ENCODE measurements around the gene NEBL.

DNA sequence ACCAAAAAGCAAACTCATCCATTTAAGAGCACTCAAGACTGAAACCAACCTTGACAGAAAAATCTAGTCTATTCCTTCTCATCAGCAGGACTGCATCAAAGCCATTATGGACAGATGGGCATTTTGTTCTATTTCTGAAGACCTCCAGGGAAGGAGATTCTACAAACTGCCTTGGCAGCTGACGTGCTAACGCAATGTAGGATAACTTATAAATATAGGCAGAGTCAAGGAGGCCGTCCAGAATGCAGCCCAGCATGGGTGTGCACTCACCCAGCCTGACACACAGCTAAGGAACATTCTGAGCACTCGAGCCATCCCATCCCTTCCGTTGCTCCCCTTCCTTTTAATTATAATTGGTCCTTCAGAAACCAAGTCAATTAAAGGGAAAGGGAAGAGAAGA is 25.3 kb upstream of the NEBL start:
- TF ChIP-seq, protein P1, sequence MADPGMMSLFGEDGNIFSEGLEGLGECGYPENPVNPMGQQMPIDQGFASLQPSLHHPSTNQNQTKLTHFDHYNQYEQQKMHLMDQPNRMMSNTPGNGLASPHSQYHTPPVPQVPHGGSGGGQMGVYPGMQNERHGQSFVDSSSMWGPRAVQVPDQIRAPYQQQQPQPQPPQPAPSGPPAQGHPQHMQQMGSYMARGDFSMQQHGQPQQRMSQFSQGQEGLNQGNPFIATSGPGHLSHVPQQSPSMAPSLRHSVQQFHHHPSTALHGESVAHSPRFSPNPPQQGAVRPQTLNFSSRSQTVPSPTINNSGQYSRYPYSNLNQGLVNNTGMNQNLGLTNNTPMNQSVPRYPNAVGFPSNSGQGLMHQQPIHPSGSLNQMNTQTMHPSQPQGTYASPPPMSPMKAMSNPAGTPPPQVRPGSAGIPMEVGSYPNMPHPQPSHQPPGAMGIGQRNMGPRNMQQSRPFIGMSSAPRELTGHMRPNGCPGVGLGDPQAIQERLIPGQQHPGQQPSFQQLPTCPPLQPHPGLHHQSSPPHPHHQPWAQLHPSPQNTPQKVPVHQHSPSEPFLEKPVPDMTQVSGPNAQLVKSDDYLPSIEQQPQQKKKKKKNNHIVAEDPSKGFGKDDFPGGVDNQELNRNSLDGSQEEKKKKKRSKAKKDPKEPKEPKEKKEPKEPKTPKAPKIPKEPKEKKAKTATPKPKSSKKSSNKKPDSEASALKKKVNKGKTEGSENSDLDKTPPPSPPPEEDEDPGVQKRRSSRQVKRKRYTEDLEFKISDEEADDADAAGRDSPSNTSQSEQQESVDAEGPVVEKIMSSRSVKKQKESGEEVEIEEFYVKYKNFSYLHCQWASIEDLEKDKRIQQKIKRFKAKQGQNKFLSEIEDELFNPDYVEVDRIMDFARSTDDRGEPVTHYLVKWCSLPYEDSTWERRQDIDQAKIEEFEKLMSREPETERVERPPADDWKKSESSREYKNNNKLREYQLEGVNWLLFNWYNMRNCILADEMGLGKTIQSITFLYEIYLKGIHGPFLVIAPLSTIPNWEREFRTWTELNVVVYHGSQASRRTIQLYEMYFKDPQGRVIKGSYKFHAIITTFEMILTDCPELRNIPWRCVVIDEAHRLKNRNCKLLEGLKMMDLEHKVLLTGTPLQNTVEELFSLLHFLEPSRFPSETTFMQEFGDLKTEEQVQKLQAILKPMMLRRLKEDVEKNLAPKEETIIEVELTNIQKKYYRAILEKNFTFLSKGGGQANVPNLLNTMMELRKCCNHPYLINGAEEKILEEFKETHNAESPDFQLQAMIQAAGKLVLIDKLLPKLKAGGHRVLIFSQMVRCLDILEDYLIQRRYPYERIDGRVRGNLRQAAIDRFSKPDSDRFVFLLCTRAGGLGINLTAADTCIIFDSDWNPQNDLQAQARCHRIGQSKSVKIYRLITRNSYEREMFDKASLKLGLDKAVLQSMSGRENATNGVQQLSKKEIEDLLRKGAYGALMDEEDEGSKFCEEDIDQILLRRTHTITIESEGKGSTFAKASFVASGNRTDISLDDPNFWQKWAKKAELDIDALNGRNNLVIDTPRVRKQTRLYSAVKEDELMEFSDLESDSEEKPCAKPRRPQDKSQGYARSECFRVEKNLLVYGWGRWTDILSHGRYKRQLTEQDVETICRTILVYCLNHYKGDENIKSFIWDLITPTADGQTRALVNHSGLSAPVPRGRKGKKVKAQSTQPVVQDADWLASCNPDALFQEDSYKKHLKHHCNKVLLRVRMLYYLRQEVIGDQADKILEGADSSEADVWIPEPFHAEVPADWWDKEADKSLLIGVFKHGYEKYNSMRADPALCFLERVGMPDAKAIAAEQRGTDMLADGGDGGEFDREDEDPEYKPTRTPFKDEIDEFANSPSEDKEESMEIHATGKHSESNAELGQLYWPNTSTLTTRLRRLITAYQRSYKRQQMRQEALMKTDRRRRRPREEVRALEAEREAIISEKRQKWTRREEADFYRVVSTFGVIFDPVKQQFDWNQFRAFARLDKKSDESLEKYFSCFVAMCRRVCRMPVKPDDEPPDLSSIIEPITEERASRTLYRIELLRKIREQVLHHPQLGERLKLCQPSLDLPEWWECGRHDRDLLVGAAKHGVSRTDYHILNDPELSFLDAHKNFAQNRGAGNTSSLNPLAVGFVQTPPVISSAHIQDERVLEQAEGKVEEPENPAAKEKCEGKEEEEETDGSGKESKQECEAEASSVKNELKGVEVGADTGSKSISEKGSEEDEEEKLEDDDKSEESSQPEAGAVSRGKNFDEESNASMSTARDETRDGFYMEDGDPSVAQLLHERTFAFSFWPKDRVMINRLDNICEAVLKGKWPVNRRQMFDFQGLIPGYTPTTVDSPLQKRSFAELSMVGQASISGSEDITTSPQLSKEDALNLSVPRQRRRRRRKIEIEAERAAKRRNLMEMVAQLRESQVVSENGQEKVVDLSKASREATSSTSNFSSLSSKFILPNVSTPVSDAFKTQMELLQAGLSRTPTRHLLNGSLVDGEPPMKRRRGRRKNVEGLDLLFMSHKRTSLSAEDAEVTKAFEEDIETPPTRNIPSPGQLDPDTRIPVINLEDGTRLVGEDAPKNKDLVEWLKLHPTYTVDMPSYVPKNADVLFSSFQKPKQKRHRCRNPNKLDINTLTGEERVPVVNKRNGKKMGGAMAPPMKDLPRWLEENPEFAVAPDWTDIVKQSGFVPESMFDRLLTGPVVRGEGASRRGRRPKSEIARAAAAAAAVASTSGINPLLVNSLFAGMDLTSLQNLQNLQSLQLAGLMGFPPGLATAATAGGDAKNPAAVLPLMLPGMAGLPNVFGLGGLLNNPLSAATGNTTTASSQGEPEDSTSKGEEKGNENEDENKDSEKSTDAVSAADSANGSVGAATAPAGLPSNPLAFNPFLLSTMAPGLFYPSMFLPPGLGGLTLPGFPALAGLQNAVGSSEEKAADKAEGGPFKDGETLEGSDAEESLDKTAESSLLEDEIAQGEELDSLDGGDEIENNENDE (IDR thresholded peaks at IDR 0.05; ENCODE audit: low read depth, low read length): no peak
- TF ChIP-seq TAF1 (IDR thresholded peaks at IDR 0.05; ENCODE audit: control insufficient read depth, extremely low read depth, insufficient read depth, low read length, severe bottlenecking): no peak
- no peak for TF ChIP-seq EZH2 (IDR thresholded peaks at IDR 0.05; ENCODE audit: borderline replicate concordance, low read depth, low read length)
- no peak for TF ChIP-seq SMC3 (conservative IDR thresholded peaks at IDR 0.05; ENCODE audit: insufficient read depth, low read depth, low read length)
- no peak for TF ChIP-seq EP300 (IDR thresholded peaks at IDR 0.05; ENCODE audit: low read length)
